Colonic mucosa (tissue), 4 donors: Measurements from ENCODE around the gene CPXM1. TPM values are rescaled to one million over a fixed set of nuclear protein-coding genes. Genes with fewer than 3 reads are reported as not detected.
"Not testable (repeated sequence)": the region's sequence is repeated elsewhere in the genome, so short reads cannot be mapped to it uniquely, and the experiment has no call there.

Source experiments
- DNase-seq: peaks from one replicate; pipeline ENCODE4 v3.0.0-alpha.2; 2020
- H3K27ac ChIP-seq: fragments of 200-600 bp; one replicate; pipeline ENCODE4 v1.8.0; 2021
- H3K27me3 ChIP-seq: fragments of 200-600 bp; one replicate; pipeline ENCODE4 v1.8.0; 2021
- H3K36me3 ChIP-seq: fragments of 200-600 bp; one replicate; pipeline ENCODE4 v1.8.0; 2021
- H3K4me1 ChIP-seq: fragments of 200-600 bp; one replicate; pipeline ENCODE4 v1.8.0; 2021; ENCODE audit warnings: mild to moderate bottlenecking
- H3K4me3 ChIP-seq: fragments of 200-600 bp; one replicate; pipeline ENCODE4 v1.8.0; 2021
- H3K9ac ChIP-seq, 2 donors: one replicate each; pipeline ENCODE4 v1.7.0; 2013; ENCODE audit warnings: control low read depth in 2 of 2, low read depth in 2 of 2, low read length in 2 of 2
- H3K9me3 ChIP-seq: fragments of 200-600 bp; one replicate; pipeline ENCODE4 v1.8.0; 2021
- CTCF ChIP-seq: fragments of 200-600 bp; IDR thresholded peaks from one replicate; pipeline ENCODE4 v1.8.0; 2022; ENCODE audit warnings: antibody characterized with exemption, mild to moderate bottlenecking
- intact Hi-C: fragments of 100-400 bp; cut with DNase I; formaldehyde crosslinking; loops from one replicate; pipeline ENCODE4 v1.14.1; 2022
- total RNA-seq, 2 donors: library from RNA; stranded (reverse); fragmentation: NEBNext Ultra II Directional in 1 of 2; extraction: Animal tissue kit (Norgen Biotek cat#: 25700) in 1 of 2; gene quantifications; one replicate each; pipeline ENCODE4 v1.2.1, GENCODE V29; 2021
- donor health status: healthy.
- donor health status: DM: no; HTN: no; CAD: no.
- donor health status: DM: no; HTN: no; CAD: no.

CPXM1 gene
- total RNA-seq, 2 donors from 2014 or later, result 0.98 to 1.1 TPM

- Histone ChIP-seq H3K27me3 (no peaks in the 10 kb centered on the region), H3K36me3 (no peaks in the 10 kb centered on the region), H3K9ac (no peak overlapping the region), H3K4me1 (no peaks in the 10 kb centered on the region), H3K27ac (no peak overlapping the region), H3K4me3 (no peak overlapping the region), H3K9me3 (no peaks in the 10 kb centered on the region)
- no peak for TF ChIP-seq CTCF
- DNase-seq, result no peak
- intact Hi-C loops, result no loop called here
Measured at GRCh38 chr20:2778602-2779321, 21.7 kb downstream of the CPXM1 start.

DNA sequence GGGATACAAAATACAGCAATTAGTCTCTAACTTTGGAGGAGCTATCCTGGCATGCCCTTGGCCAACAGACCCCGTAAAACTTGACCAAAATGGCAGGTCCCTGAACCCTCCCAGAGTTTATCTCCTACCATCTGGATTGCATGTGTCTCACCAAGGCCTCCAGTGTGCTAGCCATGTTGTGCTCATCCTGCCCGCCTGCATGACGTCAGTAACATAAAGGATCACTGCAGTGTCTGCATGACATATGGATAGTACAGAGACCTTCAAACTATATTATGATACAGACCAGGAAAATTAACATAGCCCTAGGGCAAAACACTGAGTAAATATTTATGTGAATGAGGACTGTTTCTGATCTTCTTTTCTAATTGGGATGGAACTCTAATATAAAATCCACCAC is 25.3 kb downstream of the CPXM1 start:
- no peak for TF ChIP-seq CTCF
- Histone ChIP-seq H3K4me3 (no peak overlapping the region), H3K4me1 (no peaks in the 10 kb centered on the region), H3K9me3 (no peaks in the 10 kb centered on the region), H3K36me3 (no peaks in the 10 kb centered on the region), H3K27ac (no peak overlapping the region), H3K9ac (no peak overlapping the region), H3K27me3 (no peaks in the 10 kb centered on the region)
- no peak for DNase-seq
- intact Hi-C loops, result no loop called here

DNA sequence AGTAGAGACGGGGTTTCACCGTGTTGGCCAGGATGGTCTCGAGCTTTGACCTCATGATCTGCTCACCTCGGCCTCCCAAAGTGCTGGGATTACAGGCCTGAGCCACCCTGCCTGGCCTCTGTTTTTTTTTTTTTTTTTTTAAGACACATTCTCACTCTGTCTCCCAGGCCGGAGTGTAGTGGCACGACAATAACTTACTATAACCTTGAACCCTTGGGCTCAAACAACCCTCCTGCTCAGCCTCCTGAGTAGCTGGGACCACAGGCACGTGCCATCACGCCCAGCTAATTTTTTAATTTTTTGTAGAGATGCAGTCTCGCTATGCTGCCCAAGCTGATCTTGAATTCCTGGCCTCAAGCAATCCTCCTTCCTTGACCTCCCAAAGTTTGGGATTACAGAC is 26.6 kb downstream of the CPXM1 start:
- H3K4me3 ChIP-seq, result no peak overlapping the region
- no peaks in the 10 kb centered on the region for H3K4me1 ChIP-seq
- H3K36me3 ChIP-seq, result no peaks in the 10 kb centered on the region
- intact Hi-C loops, result no loop called here
- no peak for TF ChIP-seq CTCF
- no peaks in the 10 kb centered on the region for H3K27me3 ChIP-seq
- no peak overlapping the region for H3K27ac ChIP-seq
- no peak overlapping the region for H3K9ac ChIP-seq
- H3K9me3 ChIP-seq, result no peaks in the 10 kb centered on the region
- no peak for DNase-seq

DNA sequence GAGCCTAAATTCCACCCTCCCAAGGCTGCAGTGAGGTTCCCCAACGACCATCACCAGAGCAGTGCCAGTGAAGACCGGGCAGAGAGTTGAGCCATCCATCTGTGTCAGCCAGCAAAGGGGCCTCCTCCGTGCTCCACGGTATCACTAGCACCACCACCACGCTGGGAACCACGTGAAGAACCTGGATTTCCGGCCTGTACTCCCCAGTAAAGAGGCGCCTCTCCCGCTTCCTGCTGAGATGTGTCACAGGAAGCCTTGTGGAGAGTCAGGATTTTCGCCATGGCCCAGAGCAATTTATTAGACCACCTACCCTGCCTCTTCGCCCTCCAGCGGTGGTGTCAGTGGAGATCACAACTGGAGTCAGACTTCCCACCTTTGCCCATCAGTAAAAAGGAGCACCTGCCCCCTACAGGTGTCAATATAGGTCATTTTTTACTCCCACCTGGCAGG is 28.8 kb downstream of the CPXM1 start:
- Histone ChIP-seq H3K27me3 (no peaks in the 10 kb centered on the region), H3K27ac (no peak overlapping the region)

DNA sequence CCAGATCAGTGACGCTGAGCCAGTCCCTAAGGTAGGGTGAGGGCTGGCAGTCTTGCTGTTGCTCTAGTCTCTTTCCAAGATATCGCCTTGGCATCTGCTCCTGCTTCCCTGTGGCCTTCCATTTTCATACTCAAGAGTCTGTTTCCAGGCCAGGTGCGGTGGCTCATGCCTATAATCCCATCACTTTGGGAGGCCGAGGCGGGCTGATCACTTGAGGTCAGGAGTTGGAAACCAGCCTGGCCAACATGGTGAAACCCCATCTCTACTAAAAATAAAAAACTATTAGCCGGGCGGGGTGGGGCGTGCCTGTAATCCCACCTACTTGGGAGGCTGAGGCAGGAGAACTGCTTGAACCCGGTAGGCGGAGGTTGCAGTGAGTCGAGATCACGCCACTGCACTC is 30.3 kb downstream of the CPXM1 start:
- H3K9me3 ChIP-seq, DNase-seq, H3K4me1 ChIP-seq, H3K27me3 ChIP-seq, H3K4me3 ChIP-seq, H3K27ac ChIP-seq, intact Hi-C loops, H3K9ac ChIP-seq, H3K36me3 ChIP-seq: not testable (repeated sequence)

More for the DNA sequence above, 28.8 kb downstream of the CPXM1 start:
- no peaks in the 10 kb centered on the region for H3K4me1 ChIP-seq
- no peaks in the 10 kb centered on the region for H3K9me3 ChIP-seq
- DNase-seq, result no peak
- H3K9ac ChIP-seq, result no peak overlapping the region
- no peaks in the 10 kb centered on the region for H3K36me3 ChIP-seq
- intact Hi-C loops, result no loop called here
- no peak for TF ChIP-seq CTCF
- H3K4me3 ChIP-seq, result no peak overlapping the region

- H3K27ac ChIP-seq, result no peak overlapping the region
- DNase-seq, result no peak
- H3K27me3 ChIP-seq, result no peaks in the 10 kb centered on the region
- no peaks in the 10 kb centered on the region for H3K36me3 ChIP-seq
- H3K4me1 ChIP-seq, result no peaks in the 10 kb centered on the region
- TF ChIP-seq CTCF, result no peak
- H3K9ac ChIP-seq, result no peak overlapping the region
- H3K9me3 ChIP-seq, result no peaks in the 10 kb centered on the region
- intact Hi-C loops, result no loop called here
- H3K4me3 ChIP-seq, result no peak overlapping the region
Measured at GRCh38 chr20:2768632-2769015, 31.8 kb downstream of the CPXM1 start.
